Activated CD4-positive, alpha-beta T cell treated with anti-CD3 and anti-CD28 coated beads, Interleukin-10, Interleukin-2, amounts not matched to agents 100 ng/mL and 50 ng/mL, durations not matched to agents 16 hours and 8 hours (primary cell): ENCODE results near the gene HINT1.
"Not testable (repeated sequence)": the region's sequence is repeated elsewhere in the genome, so short reads cannot be mapped to it uniquely, and the experiment has no call there.

Experiments
- DNase-seq: peaks from one replicate; pipeline ENCODE4 v3.0.0-alpha.2; 2020

HINT1 gene

GRCh38 chr5:131165119-131165727 is at the start of gene HINT1:
HINT1 (minus strand) TSS chr5:131165256; CDS start chr5:131165205, 51 bp downstream.
- DNase-seq = peak; percentile 97

DNA sequence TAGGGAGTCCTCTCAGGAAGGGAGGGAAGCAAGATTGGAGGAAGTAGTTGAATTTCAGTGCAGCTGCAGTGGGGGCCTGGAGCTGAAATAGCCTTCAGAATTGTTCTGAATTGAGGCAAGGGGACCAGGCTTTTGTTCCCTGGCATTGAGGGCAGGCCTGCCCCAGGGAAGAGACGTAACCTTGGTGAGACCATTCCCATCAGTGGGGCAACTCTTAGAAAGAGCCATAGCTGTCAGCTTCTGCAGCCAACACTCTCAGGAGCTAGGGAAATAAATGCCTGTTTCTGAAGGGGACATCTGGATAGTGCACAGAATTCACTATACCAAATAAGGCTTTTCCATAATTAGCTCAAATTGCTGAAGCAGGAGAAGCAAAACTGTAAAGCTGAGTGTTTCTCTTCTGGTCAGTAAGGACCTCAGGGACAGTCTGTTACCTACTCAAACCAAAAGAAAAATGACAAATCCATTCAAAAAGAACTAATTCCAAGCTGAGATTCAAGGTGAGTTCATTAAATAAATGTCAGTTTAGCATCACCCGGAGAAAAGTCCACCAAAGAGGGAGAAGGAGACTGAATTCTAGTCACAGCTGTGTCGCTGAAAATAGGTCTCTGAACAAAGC is 49.7 kb upstream of the HINT1 start:
- DNase-seq = no peak

DNA sequence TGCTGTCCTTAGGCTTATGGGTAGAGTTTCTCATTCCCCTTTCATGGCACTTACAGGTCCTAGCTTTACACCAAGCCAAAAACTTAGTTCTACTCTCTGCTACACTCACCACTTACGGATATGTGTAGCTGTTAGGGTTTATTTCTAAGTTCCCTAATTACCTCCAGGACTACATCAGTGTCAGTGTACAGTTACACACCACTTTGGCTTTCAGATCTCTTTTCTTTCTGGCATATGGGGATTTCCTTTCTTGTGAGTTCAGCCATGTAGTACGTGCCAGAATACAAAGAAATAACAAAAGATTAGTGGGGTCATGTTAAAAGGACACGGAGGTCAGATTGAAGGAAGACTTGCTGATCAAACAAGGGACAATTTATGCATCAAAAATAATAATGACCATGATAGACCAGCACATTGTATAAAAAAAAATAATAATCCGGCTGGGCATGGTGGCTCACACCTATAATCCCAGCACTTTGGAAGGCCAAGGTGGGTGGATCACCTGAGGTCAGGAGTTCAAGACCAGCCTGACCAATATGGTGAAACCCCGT is 47.5 kb upstream of the HINT1 start:
- DNase-seq = no peak

DNA sequence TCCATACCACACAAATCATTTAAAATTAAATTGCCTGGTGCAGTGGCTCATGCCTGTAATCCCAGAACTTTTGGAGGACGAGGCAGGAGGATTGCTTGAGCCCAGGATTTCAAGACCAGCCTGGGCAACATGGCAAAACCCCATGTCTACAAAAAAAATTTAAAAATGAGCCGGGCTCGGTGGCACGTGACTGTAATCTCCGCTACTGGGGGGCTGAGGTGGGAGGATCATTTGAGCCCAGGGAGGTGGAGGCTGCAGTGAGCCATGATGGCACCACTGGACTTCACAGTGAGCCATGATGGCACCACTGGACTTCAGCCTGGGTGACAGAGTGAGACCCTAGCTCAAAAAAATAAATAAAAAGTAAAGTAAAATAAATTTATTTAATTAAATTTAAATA is 46.6 kb upstream of the HINT1 start:
- DNase-seq = no peak

GRCh38 chr5:131210151-131210510 is 45.1 kb upstream of the HINT1 start:
- no peak for DNase-seq

DNA sequence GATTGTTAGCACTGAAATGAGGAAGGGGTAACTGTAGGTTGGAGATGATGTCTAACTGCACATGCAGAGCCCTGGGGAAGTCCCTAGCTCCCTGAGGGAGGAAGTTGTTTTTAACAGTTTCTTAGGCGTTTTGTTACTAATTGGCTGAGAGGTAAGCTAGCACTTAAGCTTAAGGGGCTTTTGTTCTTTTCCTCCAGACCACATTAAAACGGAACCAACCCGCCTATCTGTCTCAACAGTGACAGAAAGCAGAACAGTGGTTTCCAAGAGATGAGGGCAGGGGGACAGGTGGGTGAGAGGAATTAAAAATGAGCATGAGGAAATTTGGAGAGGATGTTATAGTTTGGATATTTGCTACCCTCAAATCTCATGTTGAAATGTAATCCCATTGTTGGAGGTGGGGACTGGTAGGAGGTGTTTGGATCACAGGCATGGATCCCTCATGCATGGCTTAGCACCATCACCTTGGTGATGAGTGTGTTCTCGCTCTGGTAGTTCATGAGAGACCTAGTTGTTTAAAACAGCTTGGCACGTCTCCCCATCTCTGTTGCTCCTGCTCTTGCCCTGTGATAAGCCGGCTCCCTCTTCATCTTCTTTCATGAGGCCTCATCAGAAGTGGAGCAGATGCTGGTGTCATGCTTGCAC is 44.6 kb upstream of the HINT1 start:
- peak; percentile 83 for DNase-seq

DNA sequence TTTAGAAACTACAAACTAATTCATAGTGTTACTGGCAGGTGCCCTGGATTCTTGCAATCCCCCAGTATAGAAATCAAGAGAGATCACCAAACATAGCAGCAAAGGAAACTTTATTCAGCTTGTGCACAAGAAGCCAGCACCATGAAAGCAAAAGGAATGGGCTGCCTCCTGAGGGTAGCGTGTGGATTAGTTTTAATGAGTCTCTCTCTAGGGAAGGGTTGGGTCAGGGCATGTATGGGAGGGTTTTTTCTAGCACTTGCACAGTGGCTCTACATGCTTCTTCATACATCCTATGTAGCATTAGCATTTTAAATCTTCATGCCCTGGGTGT is 44.1 kb upstream of the HINT1 start:
- DNase-seq = no peak

DNA sequence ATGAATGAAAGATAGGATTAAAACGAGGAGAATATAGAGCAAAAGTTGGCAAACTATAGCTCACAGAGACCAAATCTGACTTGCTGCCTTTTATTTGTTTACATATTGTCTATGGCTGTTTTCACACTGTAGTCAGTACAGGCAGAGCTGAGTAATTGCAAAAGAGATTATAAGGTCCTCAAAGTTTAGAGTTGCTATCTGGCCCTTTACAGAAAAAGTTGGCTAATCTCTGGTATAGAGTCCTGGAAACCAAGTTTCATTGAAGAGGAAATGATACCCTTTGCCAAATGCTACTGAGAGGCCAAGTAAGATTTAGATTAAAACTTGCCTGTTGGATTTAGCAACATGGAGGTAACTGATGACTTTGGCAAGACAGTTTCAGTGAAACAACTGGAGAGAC is 41.7 kb upstream of the HINT1 start:
- peak; percentile 38 for DNase-seq

DNA sequence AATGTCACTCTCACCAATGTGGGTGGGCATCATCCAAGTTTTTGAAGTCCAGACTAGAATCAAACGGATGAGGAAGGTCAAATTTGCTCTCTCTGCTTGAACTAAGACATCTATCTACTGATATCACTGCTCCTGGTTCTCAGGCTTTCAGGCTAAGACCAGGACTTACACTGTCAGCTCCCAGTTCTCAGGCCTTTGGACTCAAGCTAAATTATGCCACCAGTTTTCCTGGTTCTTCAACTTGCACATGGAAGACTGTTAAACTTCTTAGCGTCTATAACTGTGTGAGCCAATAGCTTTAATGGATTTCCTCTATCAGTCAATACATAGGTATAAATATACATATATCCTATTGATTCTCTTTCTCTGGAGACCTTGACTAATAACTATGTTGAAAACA is 41.0 kb upstream of the HINT1 start:
- DNase-seq = no peak

GRCh38 chr5:131204964-131205363 is 39.9 kb upstream of the HINT1 start:
- DNase-seq = no peak

DNA sequence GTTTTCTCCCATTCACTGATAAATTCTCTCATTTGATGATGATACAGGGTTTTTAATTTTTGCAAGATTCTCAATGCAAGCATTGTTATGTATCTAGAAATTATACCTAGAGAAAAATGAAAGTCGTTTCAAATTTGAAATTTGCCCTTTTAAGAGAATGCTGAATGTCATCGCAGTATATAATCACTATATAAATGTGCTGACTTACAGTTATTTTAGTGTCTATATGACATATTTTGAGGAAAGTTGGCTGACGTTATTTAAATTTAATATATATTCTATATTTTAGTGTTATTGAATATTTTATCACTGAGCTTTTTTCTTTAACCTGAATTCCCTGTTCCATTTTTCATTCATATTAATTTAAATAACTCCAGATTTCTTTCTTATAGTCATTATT is 35.5 kb upstream of the HINT1 start:
- no peak for DNase-seq

DNA sequence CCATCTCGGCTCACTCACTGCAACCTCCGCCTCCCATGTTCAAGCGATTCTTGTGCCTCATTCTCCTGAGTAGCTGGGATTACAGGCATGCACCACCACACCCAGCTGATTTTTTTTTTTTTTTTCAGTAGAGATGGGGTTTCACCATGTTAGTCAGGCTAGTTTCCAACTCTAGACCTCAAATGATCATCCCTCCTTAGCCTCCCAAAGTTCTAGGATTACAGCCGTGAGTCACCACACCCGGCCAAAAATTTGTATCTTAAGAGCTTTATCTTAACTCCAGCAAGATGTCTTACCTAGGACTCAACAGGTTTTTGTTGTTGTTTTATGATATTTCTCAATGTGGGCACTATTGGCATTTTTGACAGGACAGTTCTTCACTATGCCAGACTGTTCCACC is 33.6 kb upstream of the HINT1 start:
- DNase-seq = no peak

DNA sequence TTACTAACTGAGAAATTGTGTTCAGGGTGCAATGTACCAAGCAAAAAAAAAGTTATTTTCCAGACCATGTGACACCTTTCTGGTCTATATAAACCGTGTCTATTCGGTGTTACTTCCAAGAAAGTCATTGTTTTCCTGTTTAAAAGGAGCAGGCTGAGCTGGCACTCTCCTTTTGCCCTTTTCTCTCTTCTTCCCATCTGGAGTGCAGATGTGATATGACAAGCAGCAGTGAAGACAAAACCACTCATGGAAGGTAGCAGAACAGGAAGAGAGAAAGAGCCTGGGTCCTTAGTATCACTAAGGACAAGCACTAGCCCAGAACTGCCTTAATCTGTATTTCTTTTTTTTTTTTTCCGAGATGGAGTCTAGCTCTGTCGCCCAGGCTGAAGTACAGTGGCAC is 31.3 kb upstream of the HINT1 start:
- DNase-seq = no peak

- no peak for DNase-seq
These were observed 30.6 kb upstream of the HINT1 start for GRCh38 chr5:131195696-131196095.

DNA sequence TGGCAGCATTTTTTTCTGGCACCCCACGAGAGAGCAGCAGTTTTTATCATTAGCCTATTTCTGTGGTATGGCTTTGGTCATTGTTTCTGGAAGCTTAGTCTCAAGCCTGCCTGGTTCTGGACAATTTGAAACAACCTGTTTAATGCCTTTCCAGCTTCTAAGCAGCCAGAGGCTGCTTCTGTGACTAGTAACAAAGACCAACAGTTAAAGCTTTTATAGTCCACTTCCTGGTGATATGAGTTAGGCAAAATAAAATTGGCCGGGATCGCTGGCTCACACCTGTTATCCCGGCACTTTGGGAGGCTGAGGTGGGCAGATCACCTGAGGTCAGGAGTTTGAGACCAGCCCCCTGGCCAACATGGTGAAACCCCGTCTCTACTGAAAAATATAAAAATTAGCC is 29.7 kb upstream of the HINT1 start:
- no peak for DNase-seq

DNA sequence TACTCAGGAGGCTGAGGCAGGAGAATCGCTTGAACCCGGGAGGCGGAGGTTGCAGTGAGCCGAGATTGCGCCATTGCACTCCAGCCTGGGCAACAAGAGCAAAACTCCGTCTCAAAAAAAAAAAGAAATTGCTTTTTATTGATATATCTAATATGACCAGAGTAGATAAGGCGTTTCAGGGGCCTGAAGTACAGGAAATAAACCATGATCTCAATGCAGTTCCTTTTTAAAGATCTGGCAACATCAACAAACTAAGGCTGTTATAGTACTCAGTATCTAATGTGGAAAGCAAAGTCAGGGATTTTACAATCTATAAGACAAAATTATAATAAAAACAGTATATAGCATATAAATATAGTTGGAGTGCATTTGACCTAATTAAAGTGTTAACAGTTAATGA is 28.8 kb upstream of the HINT1 start:
- not testable (repeated sequence) for DNase-seq

- no peak for DNase-seq
These were observed 28.1 kb upstream of the HINT1 start for GRCh38 chr5:131193106-131193505.

GRCh38 chr5:131186561-131187256 is 21.7 kb upstream of the HINT1 start:
- DNase-seq = no peak

DNA sequence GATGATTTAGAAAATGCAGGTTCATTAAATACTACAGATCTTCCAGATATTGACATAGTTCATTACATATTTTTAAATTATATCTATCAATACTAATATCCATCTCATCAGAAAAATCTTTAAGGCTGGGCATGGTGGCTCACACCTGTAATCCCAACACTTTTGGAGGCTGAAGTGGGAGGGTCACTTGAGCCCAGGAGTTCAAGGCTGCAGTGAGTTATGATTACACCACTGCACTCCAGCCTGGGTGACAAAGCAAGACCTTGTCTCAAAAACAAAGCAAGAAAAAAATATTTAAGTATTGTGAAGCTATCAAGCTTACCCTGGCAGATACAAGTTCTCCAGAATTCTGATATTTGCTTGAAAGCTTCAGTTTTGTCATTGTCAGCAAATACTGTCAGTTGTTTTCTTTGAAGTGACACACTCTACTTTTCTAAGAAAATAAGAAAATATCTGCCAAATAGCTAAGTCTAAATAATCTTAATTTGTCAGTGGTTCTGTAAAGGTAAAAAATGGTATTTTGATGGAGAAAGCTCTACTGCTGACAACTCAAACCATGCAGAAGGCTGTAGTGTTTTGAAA is 20.6 kb upstream of the HINT1 start:
- DNase-seq = no peak

DNA sequence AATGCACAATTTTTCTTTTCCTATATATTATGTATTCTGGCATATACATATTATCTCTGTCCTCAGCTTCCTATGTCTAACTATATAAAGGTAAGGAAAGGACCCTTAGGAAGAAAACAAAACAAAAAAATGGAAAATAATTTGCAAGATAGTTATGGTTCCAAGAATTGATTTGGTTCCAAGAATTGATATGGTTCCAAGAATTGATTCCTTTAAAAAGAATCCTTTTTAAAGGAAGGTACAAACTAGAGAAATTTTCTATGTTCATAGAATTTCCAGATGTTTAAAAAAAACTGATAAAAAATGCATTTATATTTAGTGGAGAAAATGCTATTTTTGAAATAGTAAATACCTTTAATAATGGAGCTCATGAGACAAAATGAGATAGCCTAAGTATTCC is 17.8 kb upstream of the HINT1 start:
- no peak for DNase-seq

DNA sequence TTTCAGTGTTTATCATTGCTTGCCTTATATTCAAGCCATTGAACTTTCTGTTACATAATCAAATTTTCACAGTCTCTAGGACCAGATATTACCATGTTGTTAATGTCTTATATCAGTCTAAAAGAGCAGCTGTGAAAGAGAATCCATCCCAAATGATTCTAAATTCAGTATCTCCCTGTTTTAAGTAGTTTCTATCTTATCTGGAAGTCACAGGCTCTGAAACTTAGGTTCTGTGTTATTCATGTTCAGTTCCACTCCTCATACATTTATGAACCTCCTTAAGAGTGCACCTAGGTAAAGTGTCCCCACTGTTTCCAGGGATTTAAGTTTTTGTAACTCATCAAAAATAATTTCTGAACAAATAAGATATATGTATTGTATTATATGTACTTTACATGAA is 15.4 kb upstream of the HINT1 start:
- DNase-seq = no peak

DNA sequence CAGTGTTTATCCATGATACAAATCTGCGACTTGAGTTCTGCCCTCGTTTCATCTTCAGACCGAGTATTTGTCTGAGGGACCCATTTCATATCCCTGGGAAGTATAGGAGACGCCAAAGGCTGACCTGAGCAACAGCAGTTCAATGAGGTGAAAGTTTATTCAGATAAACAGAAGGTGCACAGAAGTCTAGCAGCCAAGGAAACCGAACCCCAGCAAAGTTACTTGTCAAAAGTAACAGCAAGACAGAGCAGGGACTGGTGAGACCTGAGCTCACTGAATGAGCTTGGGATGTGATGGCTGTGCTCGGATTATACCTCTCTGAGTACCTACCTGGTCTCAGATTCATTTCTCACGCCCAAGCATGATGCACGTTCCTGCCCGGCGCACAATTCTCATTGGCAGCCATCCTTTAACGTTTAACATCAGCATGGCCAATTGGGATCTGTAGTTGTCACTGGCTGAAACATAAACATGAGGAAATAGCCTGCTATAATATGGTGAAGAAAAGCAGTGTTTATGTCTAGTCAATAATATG is 6.3 kb upstream of the HINT1 start:
- DNase-seq = peak; percentile 47

GRCh38 chr5:131170540-131171275 is 5.7 kb upstream of the HINT1 start, which contains the start of gene LYRM7:
LYRM7 (plus strand) TSS chr5:131170944; CDS start chr5:131171021, 77 bp downstream.
- peak; percentile 99 for DNase-seq
